Astrocyte (in vitro differentiated cells and primary cell): Measurements from ENCODE around the gene SERINC1. TPM values are rescaled to one million over a fixed set of nuclear protein-coding genes. Genes with fewer than 3 reads are reported as not detected.

ENCODE experiments used
- DNase-seq: peaks from one replicate; pipeline ENCODE4 v3.0.0-alpha.2; 2010; ENCODE audit warnings: low read depth
- FAIRE-seq: peaks from 2 replicates; lab custom pipeline; 2011; peaks lifted over from hg19 to GRCh38; lab: Jason Lieb, UNC
- H2AFZ ChIP-seq: 2 replicates; pipeline ENCODE4 v1.6.0; 2012; ENCODE audit warnings: low read depth, low read length, inconsistent platforms
- H3K27ac ChIP-seq: 2 replicates; pipeline ENCODE4 v1.5.1; 2011; ENCODE audit warnings: low read depth, low read length, inconsistent platforms
- H3K27me3 ChIP-seq: 2 replicates; pipeline ENCODE4 v1.6.0; 2011; ENCODE audit warnings: low read length, inconsistent platforms; ENCODE audit not compliant: insufficient read depth
- H3K36me3 ChIP-seq: 2 replicates; pipeline ENCODE4 v1.5.1; 2011; ENCODE audit warnings: low read length, inconsistent platforms; ENCODE audit not compliant: insufficient read depth
- H3K4me1 ChIP-seq: 2 replicates; pipeline ENCODE4 v1.5.1; 2011; ENCODE audit warnings: low read length, inconsistent platforms; ENCODE audit not compliant: insufficient read depth
- H3K4me2 ChIP-seq: 2 replicates; pipeline ENCODE4 v1.6.0; 2012; ENCODE audit warnings: low read length, inconsistent platforms
- H3K4me3 ChIP-seq: 2 replicates; pipeline ENCODE4 v1.5.1; 2011; ENCODE audit warnings: low read depth, mild to moderate bottlenecking, low read length, inconsistent platforms; ENCODE audit not compliant: insufficient read depth
- H3K79me2 ChIP-seq: 2 replicates; pipeline ENCODE4 v1.6.0; 2012; ENCODE audit warnings: mild to moderate bottlenecking, low read length, inconsistent platforms; ENCODE audit not compliant: insufficient read depth
- H3K9ac ChIP-seq: 2 replicates; pipeline ENCODE4 v1.6.0; 2012; ENCODE audit warnings: mild to moderate bottlenecking, low read length, inconsistent platforms
- H3K9me3 ChIP-seq: 2 replicates; pipeline ENCODE4 v1.5.1; 2012; ENCODE audit warnings: low read depth, mild to moderate bottlenecking, low read length, inconsistent platforms; ENCODE audit not compliant: insufficient read depth
- H4K20me1 ChIP-seq: 2 replicates; pipeline ENCODE4 v1.6.0; 2012; ENCODE audit warnings: low read length, inconsistent platforms; ENCODE audit not compliant: insufficient read depth
- H3K27ac Mint-ChIP-seq: one replicate; pipeline ENCODE4 v1.8.0; 2021; ENCODE audit warnings: mild to moderate bottlenecking, mixed read lengths; ENCODE audit not compliant: unreplicated experiment
- H3K27me3 Mint-ChIP-seq: one replicate; pipeline ENCODE4 v1.8.0; 2021; ENCODE audit warnings: low read depth, mixed read lengths; ENCODE audit not compliant: unreplicated experiment
- H3K36me3 Mint-ChIP-seq: one replicate; pipeline ENCODE4 v1.8.0; 2021; ENCODE audit warnings: low read depth, mixed read lengths; ENCODE audit not compliant: unreplicated experiment
- H3K4me1 Mint-ChIP-seq: one replicate; pipeline ENCODE4 v1.8.0; 2021; ENCODE audit warnings: low read depth, mixed read lengths; ENCODE audit not compliant: unreplicated experiment
- H3K4me3 Mint-ChIP-seq: one replicate; pipeline ENCODE4 v1.8.0; 2021; ENCODE audit warnings: mild to moderate bottlenecking, moderate library complexity, mixed read lengths; ENCODE audit not compliant: unreplicated experiment
- H3K9me3 Mint-ChIP-seq: one replicate; pipeline ENCODE4 v1.8.0; 2021; ENCODE audit warnings: mild to moderate bottlenecking, mixed read lengths; ENCODE audit not compliant: unreplicated experiment
- CTCF ChIP-seq: IDR thresholded peaks from 2 replicates; pipeline ENCODE4 v1.5.1; 2011; ENCODE audit warnings: low read depth, mild to moderate bottlenecking, inconsistent platforms, low read length, moderate library complexity; ENCODE audit not compliant: insufficient read depth
- EZH2 ChIP-seq: IDR thresholded peaks from 2 replicates; pipeline ENCODE4 v1.6.1; 2012; ENCODE audit warnings: mild to moderate bottlenecking, low read length, inconsistent platforms; ENCODE audit not compliant: insufficient read depth
- total RNA-seq: library from RNA; stranded (reverse); gene quantifications from 2 replicates; pipeline ENCODE4 v1.2.1, GENCODE V29; 2021

The SERINC1 gene
- total RNA-seq, 1 donor from 2014 or later = 203 TPM

- TF ChIP-seq CTCF (no peak), EZH2 (no peak)
- Mint-ChIP-seq H3K4me1 (peaks cover 8% of the 10 kb centered on the region), H3K36me3 (peaks cover 3% of the 10 kb centered on the region)
These were observed 42.3 kb downstream of the SERINC1 start for GRCh38 chr6:122429323-122429722.

DNA sequence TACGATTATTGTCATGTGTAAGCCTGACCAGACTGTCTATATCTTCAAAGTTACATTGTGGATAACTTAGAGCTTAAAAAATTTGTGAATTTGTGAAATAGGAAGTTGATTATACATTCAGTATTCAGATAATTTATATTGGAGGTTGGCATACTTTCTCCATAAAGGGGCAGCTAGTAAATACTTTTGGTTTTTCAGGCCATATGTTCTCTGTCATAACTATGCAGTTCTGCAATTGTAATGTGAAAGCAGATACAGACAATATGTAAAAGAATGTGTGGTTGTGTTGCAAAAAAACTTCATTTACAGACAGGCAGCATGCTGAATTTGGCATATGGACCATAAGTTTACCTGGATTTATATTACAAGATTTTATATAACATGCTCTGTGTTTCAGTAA, 42.8 kb downstream of the SERINC1 start:
- Mint-ChIP-seq H3K4me3 (no peak overlapping the region), H3K9me3 (no peaks in the 10 kb centered on the region), H3K4me1 (peaks cover 8% of the 10 kb centered on the region), H3K36me3 (peaks cover 3% of the 10 kb centered on the region), H3K27me3 (no peaks in the 10 kb centered on the region), H3K27ac (no peak overlapping the region)
- Histone ChIP-seq H3K4me2 (no peak overlapping the region), H3K79me2 (no peaks in the 10 kb centered on the region), H3K4me3 (no peak overlapping the region), H3K9me3 (no peaks in the 10 kb centered on the region), H3K27ac (no peak overlapping the region), H4K20me1 (no peaks in the 10 kb centered on the region), H2AFZ (no peak overlapping the region), H3K27me3 (no peaks in the 10 kb centered on the region), H3K4me1 (no peaks in the 10 kb centered on the region), H3K36me3 (peaks cover 41% of the 10 kb centered on the region), H3K9ac (no peak overlapping the region)
- no peak for FAIRE-seq
- TF ChIP-seq EZH2 = no peak
- no peak for TF ChIP-seq CTCF
- DNase-seq = no peak

More at GRCh38 chr6:122429323-122429722, 42.3 kb downstream of the SERINC1 start:
- Histone ChIP-seq H3K4me2 (no peak overlapping the region), H3K4me3 (no peak overlapping the region), H3K79me2 (no peaks in the 10 kb centered on the region), H3K27ac (no peak overlapping the region), H3K9ac (no peak overlapping the region), H3K27me3 (no peaks in the 10 kb centered on the region), H3K4me1 (no peaks in the 10 kb centered on the region), H4K20me1 (no peaks in the 10 kb centered on the region), H2AFZ (no peak overlapping the region), H3K9me3 (no peaks in the 10 kb centered on the region), H3K36me3 (peaks cover 36% of the 10 kb centered on the region)
- H3K4me3 Mint-ChIP-seq = no peak overlapping the region
- DNase-seq = no peak
- H3K27me3 Mint-ChIP-seq = no peaks in the 10 kb centered on the region
- no peak for FAIRE-seq
- no peak overlapping the region for H3K27ac Mint-ChIP-seq
- no peaks in the 10 kb centered on the region for H3K9me3 Mint-ChIP-seq

DNA sequence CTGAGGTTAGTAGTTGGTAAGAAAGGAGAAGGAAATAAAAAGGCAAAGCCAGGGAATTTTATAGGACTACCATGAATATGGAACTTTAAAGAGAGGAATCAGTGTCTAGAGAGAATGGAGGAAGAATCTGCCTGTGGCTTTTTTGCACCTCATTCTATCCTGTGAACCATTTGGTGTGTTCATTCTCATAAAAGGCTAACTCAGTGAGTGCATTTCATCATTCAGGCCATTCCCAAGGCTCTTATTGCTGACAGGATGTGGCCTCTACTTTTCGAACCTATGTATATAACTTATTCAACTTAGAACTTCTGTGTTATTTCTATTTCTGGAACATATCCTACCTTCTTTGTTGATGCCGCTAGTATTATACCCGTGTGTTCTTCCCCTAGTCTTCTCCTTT, 45.0 kb downstream of the SERINC1 start:
- TF ChIP-seq CTCF (no peak), EZH2 (no peak)

More for the DNA sequence above, 45.0 kb downstream of the SERINC1 start:
- FAIRE-seq (no peak), DNase-seq (no peak)
- H3K27me3 ChIP-seq = no peaks in the 10 kb centered on the region
- Mint-ChIP-seq H3K4me1 (peaks cover 8% of the 10 kb centered on the region), H3K4me3 (no peak overlapping the region), H3K36me3 (peaks cover 3% of the 10 kb centered on the region), H3K27ac (no peak overlapping the region), H3K27me3 (no peaks in the 10 kb centered on the region), H3K9me3 (no peaks in the 10 kb centered on the region)
- no peak overlapping the region for H3K4me2 ChIP-seq
- H3K9ac ChIP-seq = no peak overlapping the region
- H3K4me1 ChIP-seq = no peaks in the 10 kb centered on the region
- H3K27ac ChIP-seq = no peak overlapping the region
- no peaks in the 10 kb centered on the region for H3K9me3 ChIP-seq
- H4K20me1 ChIP-seq = no peaks in the 10 kb centered on the region
- no peak overlapping the region for H2AFZ ChIP-seq
- no peaks in the 10 kb centered on the region for H3K79me2 ChIP-seq
- H3K4me3 ChIP-seq = no peak overlapping the region
- H3K36me3 ChIP-seq = peaks cover 44% of the 10 kb centered on the region
